ENCODE data around the gene ARID1B.

Gene ARID1B

DNA sequence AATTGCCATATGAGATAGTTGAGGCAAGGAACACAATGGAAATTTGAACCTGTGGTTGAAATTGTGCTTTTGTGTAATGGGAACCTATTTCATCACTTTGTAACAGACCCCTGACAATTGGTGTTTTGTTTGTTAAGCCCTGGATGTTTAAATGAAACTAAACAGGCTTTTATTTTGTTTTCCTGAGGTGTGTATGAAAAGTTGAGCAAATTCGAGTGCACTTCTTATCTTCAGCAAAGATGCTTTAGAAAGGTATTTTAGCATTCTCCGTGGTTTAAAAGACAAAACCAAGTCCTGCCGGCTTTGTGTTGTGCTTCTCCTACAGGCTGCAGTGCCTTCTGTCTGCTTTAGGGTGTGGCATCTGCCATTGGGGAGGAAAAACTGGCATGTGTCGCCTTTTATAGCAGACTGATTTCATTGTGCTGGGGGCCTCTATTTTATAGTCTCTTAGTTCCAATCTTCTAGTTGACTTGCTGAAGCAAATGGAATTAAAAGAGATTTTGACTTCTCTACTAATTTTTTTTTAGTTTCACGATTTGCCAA lies 2.2 kb upstream of the ARID1B start:
- DNase-seq = no peak

DNA sequence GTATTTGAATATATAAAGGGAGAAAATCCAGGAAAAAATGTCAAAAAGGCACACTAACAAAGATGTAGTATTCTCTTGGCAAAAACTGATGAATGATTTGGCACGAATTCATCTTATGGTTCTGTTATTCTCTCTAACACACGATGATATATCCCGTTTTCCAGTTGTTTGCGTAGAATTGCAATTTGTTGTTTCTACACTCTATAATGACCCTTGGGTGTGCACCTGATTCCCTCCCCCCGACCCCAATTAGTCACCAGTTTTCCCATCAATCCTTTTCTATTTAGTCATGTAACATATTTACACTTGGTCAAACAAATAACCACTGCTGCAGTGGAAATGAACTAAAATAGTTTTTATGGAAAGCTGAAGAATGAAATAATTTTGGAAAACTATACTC lies 1.5 kb upstream of the ARID1B start:
- DNase-seq = no peak

DNA sequence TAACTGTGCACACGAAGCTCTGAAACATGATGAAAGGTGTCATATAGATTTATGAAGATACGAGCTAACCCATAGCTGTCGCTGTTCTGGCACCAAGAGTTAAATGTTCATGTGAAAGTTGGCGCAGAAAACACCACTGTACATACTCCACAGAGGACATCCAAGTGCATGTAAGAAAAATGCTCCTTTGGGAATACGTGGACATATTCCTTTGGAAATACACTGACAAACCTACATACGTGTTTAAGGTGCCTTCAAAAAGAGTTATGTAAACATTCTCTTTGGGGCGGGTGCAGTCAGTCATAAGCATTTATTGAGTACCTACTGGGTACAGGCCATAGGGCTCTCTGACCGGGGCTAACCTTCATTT lies 723 bp upstream of the ARID1B start:
- DNase-seq = no peak

DNA sequence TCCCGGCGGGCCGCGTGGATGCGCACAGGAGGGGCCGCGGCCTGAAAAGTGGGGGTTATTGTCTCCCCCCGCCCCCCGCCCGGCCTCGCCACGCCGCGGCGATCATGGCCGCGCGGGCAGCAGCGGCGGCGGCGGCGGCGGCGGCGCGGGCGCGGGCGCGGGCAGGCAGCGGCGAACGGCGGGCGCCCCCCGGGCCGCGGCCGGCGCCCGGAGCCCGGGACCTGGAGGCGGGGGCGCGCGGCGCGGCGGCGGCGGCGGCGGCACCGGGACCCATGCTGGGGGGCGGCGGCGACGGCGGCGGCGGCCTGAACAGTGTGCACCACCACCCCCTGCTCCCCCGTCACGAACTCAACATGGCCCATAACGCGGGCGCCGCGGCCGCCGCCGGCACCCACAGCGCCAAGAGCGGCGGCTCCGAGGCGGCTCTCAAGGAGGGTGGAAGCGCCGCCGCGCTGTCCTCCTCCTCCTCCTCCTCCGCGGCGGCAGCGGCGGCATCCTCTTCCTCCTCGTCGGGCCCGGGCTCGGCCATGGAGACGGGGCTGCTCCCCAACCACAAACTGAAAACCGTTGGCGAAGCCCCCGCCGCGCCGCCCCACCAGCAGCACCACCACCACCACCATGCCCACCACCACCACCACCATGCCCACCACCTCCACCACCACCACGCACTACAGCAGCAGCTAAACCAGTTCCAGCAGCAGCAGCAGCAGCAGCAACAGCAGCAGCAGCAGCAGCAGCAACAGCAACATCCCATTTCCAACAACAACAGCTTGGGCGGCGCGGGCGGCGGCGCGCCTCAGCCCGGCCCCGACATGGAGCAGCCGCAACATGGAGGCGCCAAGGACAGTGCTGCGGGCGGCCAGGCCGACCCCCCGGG lies 637 bp downstream of the ARID1B start:
- peak; percentile 66 for DNase-seq

DNA sequence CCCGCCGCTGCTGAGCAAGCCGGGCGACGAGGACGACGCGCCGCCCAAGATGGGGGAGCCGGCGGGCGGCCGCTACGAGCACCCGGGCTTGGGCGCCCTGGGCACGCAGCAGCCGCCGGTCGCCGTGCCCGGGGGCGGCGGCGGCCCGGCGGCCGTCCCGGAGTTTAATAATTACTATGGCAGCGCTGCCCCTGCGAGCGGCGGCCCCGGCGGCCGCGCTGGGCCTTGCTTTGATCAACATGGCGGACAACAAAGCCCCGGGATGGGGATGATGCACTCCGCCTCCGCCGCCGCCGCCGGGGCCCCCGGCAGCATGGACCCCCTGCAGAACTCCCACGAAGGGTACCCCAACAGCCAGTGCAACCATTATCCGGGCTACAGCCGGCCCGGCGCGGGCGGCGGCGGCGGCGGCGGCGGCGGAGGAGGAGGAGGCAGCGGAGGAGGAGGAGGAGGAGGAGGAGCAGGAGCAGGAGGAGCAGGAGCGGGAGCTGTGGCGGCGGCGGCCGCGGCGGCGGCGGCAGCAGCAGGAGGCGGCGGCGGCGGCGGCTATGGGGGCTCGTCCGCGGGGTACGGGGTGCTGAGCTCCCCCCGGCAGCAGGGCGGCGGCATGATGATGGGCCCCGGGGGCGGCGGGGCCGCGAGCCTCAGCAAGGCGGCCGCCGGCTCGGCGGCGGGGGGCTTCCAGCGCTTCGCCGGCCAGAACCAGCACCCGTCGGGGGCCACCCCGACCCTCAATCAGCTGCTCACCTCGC lies 1.5 kb downstream of the ARID1B start:
- peak; percentile 66 for DNase-seq

DNA sequence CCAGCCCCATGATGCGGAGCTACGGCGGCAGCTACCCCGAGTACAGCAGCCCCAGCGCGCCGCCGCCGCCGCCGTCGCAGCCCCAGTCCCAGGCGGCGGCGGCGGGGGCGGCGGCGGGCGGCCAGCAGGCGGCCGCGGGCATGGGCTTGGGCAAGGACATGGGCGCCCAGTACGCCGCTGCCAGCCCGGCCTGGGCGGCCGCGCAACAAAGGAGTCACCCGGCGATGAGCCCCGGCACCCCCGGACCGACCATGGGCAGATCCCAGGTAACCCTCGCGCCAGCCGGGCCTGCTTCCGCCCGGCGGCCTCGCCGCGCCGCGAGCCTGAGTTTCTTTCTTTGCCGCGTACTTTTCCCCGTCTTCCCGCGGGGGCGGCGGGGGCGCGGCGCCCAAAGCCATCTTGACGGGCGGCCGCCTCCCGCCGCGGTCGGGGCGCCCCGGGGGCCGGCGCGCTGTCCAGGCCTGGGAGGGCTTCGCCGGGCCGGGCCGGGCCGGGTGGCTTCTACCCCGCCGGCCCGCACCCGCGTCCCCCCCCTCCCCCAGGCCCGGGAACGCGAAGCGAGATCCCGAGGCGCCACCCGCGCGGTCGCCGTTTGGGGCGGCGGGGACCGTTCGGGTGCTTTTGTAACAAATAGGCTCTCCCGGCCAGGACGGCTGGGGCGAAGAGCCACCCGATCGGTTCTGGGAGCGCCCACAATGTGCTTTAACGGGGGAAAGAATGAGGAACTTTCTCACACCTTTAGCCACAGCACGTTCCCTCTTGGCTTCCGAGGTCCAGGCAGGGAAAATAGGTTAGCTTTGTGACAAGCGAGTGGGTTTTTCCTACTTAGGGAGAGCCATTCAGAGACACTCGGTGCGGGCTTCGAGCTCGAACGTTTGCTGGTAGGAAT lies 2.3 kb downstream of the ARID1B start:
- peak; percentile 70 for DNase-seq

DNA sequence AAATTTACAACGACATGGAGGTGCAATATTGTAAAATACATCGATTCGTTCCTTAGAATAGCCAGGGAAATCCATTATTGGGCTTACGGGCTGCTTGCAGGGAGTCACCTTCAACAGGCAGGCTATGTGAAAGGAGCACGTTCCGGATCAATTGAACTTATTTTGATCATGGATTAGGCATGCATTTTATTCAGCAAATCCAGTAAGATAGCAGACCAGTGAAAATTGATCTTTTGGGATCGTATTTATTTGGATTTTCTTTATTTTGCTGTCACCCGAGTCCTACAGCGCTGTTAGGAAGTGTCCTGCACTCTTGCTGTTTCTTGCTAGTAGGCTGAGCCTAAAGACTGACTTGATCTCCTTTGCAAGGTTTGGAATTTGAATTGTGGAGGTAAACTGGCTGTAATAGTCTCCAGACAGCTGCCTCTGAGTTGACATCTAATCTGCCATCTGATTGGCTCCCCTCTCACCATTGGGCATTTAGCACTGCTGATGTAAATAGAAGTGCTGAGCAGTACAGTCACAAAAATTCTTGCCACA lies 3.0 kb downstream of the ARID1B start:
- DNase-seq = no peak

DNA sequence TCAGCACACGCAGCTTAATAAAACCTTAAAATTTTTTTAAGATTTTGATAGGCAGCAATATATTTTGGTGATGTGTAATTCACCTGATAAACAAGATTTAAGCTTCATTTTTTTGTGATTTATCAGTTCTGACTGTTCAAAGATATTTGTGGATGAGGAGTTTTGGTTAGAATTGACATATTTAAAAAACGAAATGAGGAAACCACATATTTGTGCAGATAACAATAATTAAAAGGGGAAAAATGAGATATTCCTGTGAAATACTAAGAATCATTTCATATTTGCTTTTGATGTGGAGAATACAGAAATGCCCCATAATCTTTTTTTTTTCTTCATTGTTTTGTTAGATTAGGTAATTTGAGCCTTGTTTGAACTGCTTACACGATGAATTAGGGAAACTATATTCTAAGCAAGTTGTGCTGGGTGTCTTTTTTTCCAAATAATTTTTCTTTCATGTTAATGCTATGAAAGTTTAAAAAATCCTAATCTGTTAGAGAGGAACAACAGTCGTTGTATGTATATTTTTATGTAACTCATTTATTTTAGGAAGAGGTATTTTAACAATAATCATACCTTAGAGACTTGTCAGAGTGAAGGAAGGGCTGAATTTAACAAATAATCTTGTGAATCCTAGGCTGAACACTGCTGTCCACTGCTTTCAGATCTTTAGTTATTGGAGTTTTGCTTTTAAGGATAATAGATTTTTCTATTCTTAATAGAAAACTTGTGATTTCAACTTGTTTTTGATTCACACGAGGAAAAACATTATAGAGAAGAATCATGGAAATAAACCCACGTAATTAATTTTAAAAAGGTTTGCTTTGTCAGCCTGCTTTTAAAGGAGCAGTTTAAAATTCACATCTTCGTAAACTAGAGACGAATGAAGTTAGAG lies 4.0 kb downstream of the ARID1B start:
- no peak for DNase-seq

DNA sequence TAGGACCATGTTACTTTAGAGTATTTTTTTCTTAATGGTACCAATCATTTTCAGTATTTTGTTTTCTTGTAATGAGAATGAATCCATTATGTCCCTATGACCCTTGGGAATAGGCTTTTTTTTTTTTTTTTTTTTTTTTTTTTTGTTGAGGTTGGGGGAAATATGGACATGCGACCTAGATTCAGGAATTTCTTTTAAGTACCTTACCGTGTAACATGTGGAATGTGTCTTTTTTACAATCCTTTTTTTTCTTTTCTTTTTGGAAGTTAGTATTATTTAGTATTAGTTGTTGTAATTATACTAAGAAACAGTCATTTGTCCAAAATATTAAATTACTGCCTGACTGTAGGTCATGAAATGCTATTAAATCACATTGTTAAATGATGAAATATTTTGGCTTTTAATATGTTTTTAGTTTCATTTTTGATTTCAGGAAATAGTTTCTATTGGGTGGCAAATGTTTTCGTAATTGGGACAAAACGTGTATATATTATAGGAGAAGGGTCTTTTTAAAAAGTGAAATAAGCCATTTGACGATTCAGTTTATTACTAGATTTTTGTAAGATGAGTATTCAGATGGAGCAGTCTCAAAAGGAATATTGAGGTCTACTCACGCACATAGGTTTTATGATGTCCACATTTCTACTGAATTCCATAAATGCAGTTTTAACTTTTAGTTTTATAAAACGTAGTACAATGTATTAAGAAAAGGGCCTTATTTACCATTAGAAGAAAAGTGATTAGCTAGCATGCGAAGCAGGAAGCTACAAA lies 4.9 kb downstream of the ARID1B start:
- no peak for DNase-seq

DNA sequence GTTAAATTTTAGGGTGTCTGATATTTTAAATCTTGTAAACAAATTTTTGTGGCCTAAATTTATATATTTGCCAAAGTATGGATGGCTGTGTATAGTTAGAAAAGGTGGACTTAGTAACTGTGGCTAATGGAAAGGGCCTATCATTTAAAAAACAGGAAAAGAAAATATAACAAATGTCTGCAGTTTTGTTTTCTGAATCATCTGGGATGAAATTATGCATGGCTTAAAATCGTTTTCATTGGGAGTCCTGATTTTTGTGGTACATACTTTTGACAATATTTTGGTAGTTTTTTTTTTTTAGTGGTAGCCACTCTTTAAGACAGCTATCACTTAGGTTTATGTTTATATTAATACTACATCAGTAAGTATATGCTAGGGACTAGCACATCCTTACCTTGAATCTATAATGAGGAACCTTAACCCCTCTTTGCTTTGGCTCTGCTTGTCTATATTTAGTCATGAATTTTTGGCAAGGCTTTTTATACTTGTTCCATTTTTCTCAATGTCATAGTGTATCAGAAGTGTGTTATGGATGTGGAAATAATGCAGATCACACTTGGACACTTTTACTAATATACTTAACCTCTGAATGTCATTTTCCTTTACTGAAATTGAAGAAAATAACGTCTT lies 5.6 kb downstream of the ARID1B start:
- DNase-seq = no peak

DNA sequence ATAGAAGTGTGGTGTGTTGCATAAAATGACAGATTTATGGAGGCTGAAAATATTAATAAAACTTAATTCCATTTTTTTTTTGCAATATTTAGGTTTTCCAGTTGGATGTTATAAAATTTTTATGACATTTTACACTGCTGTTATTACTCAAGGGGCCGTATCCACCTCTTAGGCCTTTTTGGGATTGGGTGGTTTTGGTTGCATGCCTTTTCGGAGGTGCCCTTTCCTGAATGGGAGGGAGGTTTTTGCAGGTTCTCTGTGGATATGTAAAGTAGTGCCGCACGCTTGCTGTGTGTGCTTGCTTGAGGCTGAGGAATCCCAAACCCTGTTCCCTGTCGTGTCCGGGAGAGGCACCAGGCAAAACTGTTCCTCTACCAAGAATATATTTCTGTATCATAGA lies 6.8 kb downstream of the ARID1B start:
- no peak for DNase-seq

DNA sequence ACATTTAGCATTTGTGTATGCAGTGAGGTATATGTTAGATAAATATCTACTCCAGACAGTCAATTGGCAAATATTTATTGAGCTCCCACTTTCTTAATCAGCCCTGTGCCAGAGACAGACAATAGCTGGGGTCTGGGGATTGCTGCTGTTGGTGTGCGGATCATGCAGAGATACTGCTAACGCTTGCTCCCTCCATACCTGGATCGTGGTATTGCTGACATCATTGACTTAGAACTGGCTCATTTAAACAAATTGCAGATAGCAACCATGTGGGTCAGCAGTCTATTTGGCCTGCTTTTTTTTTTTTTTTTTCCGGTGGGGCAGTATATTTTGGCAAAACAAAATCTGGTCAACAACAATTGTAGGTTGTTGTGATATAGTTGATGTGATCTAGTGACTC lies 9.5 kb downstream of the ARID1B start:
- DNase-seq = no peak

DNA sequence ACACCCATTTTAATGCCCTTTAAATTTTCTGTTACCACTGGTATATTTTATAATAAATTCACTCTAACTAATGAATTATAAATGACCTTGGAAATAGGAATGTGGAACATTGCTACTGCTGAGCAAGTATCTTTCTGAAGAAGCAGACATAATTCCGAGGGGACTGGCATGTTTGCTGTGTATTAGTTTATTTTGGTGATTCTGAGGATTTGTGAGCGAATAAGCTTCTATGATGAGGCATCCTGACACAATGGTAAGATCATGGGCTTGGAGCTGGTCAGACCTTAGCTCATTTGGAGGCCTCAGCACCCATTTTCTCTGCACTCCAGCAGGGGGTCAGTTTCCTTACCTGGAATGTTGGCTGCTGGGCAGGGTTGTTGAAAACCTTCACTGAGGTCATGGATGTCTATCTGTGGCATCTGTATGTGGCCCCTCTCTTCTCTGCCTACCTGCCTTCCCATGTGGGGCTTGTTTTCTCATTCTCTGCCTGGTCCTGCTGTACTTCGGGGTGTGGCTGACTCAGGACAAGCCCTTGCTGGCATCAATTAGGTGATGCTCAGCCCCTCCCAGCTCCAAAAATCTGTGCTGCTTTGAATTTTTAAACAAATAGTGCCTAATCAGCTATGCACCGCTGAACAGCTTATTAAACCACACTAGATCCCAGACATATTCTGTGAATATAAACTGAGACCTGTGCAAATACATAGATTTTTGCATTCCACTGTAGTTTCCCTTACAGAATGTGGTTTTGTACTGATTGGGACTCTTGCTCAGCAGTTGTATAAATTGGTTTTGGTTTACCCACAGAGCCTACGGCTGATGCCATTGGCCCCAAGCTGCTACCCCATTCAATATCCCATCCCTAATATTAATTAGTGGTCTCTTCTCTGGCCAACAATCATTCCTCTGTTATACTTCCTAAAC lies 10.7 kb downstream of the ARID1B start:
- DNase-seq = no peak

DNA sequence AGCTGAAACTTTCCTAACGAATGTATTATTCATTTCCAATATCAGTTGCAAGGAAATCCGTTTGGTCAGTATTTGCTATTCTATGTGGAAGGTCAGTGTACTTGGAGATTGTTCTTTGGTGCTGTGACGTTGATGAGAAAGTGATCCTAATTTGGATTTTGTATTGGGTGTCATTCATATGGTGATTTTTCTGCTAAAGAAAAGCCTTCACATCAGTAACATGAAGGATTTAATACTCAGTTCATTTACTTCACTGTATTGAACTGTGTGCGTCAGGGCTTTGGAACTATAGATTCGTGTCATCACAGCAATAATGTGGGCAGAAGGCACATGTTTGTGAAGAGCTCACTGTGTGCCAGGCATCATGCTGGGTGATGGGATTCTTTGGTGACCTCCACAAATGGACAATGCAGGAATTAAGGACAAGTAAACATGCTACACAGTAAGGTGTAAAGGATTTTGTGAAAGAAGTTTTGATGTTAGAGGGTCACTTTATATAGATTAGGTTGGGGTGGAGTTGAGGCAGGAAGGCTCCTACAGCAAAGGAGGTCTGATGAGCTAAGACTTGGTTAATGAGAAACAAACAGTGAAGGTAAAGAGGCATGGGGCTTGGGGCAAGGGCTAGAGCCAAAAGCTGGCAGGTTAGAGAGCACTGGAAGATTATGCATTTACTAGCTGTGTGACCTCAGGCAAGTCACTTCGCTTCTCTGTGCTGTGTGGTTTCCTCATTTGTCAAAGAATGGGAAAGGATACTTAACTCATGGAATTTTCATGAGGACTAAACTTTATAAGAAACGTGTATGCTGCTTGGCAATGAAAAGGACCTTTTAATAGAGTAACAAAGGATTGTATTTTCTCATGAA lies 12.1 kb downstream of the ARID1B start:
- DNase-seq = no peak

DNA sequence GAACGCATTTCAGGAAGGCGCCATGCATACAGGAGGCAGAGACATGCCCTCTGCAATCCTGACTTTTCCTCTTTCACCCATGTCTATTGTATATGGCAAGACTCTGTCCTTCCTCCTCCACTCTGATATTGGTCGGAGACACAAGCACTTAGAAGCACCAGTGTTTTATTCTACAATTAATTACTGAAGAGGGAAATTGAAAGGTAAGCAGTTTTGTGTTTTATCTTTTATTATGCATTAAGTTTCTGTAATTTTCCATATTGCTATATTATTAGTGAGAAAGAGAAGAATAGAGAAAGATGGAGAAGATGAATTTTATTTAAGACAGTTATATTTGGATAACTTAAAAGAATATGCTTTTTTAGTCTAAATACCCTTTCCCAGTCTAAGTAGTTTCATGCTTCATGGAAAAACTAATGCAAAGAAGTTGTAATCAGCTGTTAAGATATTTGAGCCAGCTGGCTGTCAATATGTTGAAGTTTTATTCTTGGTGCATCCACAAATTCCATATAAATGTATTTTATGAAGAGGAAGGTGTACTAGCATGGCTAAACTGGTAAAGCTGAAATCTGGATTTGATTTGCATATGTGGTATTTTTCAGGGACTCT lies 13.6 kb downstream of the ARID1B start:
- DNase-seq = no peak

DNA sequence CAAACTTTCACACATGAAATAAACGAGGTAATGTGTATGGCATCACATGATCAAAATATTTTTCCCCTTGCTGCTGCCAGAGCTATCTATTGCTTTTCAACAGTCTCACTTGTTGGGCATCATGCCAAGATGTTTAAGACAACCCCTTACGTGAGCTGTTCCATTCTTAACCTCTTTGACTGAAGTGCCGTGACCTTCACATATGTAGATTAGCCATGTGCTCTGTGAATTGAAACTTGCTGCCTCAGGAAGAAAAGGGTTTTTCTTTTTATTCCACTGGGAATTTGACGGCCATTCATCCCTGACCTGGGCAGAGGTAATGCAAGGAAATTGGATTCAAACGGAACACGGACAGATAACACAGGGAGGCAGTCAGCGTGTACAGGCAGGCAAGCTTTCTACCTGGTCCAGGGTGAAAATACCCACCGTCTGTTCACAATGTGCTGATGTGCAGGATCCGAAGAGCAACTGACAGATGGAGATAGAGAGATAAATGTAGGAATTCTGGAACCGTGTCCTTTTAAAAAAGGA lies 14.2 kb downstream of the ARID1B start:
- DNase-seq = no peak

DNA sequence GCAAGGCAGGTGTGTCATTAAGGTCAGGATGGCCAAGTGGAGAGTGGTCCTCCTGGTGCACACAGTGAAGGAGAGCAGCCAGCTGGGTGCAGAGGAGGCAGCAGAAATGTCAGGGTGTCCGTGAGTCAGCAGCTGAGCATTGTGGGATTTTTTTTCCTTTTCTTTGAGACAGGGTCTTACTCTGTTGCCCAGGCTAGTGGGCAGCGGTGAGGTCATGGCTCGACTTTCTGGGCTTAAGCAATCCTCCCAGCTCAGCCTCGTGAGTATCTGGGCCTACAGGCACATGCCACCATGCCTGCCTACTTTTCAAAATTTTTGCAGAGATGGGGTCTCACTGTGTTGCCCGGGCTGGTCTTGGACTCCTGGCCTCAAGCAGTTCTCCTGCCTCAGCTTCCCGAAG lies 16.0 kb downstream of the ARID1B start:
- no peak for DNase-seq
